ENCODE results near the gene MTOR. TPM values are rescaled to one million over a fixed set of nuclear protein-coding genes. Genes with fewer than 3 reads are reported as not detected.

The MTOR gene
- total RNA-seq, 4 donors from 2014 or later: 32.4 to 55.4 (median 42.5) TPM

DNA sequence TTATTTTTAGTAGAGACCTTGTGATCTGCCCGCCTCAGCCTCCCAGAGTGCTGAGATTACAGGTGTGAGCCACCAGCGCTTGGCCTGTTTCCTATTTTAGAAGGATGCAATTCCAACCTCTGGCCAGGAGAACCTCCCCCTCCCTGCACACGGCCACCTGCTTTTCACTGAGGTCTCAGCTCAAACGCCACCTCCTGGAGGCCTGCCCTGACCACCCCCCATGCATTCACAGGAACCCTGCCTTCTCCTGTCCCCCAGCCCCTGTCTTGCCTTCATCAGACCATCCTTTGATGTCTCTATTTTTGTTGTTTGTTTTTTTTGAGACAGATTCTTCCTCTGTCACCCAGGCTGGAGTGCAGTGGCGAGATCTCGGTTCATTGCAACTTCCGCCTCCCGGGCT lies 204.9 kb downstream of the MTOR start:
- H3K4me3 ChIP-seq: no peak overlapping the region
- no peak for TF ChIP-seq EP300 (IDR thresholded peaks at IDR 0.05)
- TF ChIP-seq, protein P1, sequence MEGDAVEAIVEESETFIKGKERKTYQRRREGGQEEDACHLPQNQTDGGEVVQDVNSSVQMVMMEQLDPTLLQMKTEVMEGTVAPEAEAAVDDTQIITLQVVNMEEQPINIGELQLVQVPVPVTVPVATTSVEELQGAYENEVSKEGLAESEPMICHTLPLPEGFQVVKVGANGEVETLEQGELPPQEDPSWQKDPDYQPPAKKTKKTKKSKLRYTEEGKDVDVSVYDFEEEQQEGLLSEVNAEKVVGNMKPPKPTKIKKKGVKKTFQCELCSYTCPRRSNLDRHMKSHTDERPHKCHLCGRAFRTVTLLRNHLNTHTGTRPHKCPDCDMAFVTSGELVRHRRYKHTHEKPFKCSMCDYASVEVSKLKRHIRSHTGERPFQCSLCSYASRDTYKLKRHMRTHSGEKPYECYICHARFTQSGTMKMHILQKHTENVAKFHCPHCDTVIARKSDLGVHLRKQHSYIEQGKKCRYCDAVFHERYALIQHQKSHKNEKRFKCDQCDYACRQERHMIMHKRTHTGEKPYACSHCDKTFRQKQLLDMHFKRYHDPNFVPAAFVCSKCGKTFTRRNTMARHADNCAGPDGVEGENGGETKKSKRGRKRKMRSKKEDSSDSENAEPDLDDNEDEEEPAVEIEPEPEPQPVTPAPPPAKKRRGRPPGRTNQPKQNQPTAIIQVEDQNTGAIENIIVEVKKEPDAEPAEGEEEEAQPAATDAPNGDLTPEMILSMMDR (IDR thresholded peaks at IDR 0.05): no peak
- TF ChIP-seq POLR2AphosphoS5 (IDR thresholded peaks at IDR 0.05): no peak
- no peak for TF ChIP-seq POLR2A (IDR thresholded peaks at IDR 0.05)
- H3K4me1 ChIP-seq: peaks cover 0 to 44% (median 15%) of the 10 kb centered on the region in 3 donors
- peaks cover 14% of the 10 kb centered on the region for H3K27me3 ChIP-seq
- no peak overlapping the region for H3K27ac ChIP-seq
- H3K9me3 ChIP-seq: no peaks in the 10 kb centered on the region
- no peak for ATAC-seq
- peaks cover 0 to 43% of the 10 kb centered on the region in 2 donors for H3K36me3 ChIP-seq
- 60 to 92% methylated on average over 1 to 5 of the region's 8 CpGs for WGBS, 2 donors (ENCODE audit: low coverage in 1 of 2)

Small RNAs within 50 kb of the gene (small RNA-seq; reads per million reads assigned to genes)
- gene RNU6-291P (0 reads per million in 4 donors), gene RNU6-537P (0 to 0.27 (median 0) reads per million in 4 donors), gene RPL39P6 (0 reads per million in 4 donors)

Other genes starting within 250 kb of the MTOR start
- 100 to 1,000 TPM in 3 of 4 donors, 10 to 100 TPM in 1; 60.3 to 170 (median 112) TPM for gene TARDBP, start 249.9 kb downstream of the MTOR start, total RNA-seq
- gene MASP2, start 215.3 kb downstream of the MTOR start, total RNA-seq: under 1 TPM in 1 of 4 donors, not detected in 3; 0.13 TPM
- gene SRM, start 202.5 kb downstream of the MTOR start, total RNA-seq: 10 to 100 TPM; 29.3 to 54.0 (median 34.1) TPM
- gene EXOSC10, start 162.7 kb downstream of the MTOR start, total RNA-seq: 10 to 100 TPM; 39.3 to 56.2 (median 41.0) TPM
- gene ANGPTL7, start 73.2 kb downstream of the MTOR start, total RNA-seq: 10 to 100 TPM in 2 of 4 donors, 1 to 10 TPM in 2; 2.2 to 13.5 (median 9.0) TPM
- gene UBIAD1, start 10.6 kb upstream of the MTOR start, total RNA-seq: 10 to 100 TPM; 11.7 to 16.3 (median 14.0) TPM
- under 1 TPM in 1 of 4 donors, not detected in 3; 0.19 TPM for gene DISP3, start 216.6 kb upstream of the MTOR start, total RNA-seq